Hippocampal formation (tissue), 2 donors: ENCODE results near the gene NR1H3.
"Not testable (repeated sequence)": the region's sequence is repeated elsewhere in the genome, so short reads cannot be mapped to it uniquely, and the experiment has no call there.

Source experiments
- DNase-seq, 2 donors: peaks; one replicate each; lab custom pipeline; 2025; lab: John Stamatoyannopoulos, UW

NR1H3 gene

DNA sequence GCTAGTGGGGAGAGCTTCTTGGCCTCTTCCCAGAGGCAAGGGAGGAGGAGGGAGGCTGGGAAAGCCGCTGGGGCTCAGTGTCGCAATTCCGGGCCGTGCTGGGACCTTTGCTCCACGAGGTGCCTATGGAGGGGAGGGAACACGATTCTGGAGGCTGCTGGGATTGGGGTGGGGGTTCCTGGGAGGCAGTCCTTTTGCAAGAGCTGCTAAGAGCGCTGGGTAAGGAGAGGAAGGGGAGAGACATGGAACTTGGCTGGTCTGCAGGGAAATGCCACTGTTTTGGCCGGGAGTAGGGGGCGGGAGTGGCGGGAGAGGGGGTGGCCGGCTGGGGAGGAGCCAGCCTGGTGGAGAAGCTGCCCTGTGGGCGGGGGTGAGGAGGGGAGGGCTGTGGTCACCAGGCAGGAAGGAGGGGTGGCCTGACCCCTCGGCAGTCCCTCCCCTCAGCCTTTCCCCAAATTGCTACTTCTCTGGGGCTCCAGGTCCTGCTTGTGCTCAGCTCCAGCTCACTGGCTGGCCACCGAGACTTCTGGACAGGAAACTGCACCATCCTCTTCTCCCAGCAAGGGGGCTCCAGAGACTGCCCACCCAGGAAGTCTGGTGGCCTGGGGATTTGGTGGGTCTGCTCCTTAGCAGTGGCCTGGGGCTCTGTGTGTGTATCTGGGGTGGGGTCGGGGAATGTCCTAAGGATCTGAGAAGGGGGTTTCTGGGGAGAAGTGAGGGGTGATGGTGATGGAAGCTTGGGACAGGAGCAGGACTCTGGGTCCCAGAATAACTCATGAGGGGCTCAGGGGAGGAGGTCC is at the start of gene NR1H3:
Gene NR1H3 (plus strand): TSS at position 480 of the 800 bp plus-strand sequence. CDS start 1,221 bp downstream, outside the sequence.
- DNase-seq, result peak in 1 of 2 donors; percentile 27

DNA sequence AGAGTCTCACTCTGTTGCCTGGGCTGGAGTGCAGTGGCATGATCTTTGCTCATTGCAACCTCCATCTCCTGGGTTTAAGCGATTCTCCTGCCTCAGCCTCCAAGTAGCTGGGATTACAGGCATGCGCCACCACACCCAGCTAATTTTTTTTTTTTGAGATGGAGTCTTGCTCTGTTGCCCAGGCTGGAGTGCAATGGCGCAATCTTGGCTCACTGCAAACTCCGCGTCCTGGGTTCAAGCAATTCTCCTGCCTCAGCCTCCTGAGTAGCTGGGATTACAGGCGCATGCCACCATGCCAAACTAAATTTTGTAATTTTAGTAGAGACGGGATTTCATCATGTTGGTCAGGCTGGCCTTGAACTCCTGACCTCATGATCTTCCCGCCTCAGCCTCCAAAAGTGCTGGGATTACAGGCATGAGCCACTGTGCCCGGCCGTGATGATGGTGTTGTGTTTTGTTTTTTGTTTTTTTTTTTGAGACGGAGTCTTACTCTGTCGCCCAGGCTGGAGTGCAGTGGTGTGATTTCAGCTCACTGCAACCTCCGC is 49.7 kb upstream of the NR1H3 start:
- not testable (repeated sequence) for DNase-seq

DNA sequence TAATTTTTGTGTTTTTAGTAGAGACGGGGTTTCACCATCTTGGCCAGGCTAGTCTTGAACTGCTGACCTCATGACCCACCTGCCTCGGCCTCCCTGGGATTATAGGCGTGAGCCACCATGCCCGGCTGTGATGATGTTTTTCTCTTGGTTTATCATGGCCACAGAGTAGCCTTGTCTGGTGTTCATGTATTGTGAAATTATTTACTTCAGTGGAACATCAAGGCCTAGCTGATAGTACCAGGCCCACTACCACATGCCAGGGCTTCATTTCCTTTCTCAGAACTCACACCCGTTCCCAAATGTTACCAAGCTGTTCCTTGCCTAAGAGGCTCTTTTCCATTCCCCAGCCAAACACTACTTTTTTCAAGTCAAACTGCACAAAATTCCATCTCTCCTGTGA is 49.2 kb upstream of the NR1H3 start:
- DNase-seq, result no peak

DNA sequence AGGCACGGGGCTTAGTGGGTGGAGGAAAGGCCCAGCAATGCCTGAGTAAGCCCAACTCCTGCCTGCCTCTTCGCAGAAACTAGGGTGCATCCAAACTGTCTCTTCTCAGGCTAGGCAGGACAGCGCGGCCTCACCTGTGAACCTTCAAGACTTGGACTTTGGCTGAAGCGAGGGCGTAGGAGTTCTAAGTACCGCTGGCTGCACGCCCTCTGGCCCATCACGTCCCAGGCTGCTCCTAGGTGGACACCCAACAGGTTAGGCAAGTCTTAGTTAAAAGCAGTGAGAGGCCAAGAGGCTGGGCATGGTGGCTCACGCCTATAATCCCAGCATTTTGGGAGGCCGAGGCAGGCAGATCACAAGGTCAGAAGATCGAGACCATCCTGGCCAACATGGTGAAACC is 44.9 kb upstream of the NR1H3 start:
- DNase-seq, result no peak

DNA sequence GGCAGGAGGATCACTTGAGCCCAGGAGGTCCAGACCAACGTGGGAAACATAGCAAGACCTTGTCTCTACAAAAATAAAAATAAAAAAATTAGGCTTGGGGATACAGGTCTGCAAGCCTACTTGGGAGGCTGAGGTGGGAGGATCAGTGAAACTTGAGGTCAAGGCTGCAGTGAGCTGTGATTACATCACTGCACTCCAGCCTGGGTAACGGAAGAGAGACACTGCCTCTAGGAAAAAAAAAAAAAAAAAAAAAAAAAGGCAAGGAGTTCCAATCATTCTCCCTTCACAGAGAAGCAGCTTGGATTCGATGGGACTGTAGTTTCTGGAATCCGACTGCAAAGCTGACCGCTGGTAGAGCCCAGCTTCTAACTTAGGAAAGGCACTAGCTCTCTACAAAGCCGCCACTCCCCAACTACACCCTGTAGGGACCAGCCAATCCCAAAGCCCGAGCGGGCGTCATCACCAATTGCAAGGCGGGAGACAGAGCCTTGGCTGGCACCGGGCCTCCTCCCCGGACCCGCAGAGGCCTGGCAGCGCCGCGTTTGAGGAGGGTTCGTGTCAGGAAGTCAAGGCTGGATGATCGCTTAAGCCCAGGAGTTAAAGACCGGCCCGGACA is 43.7 kb upstream of the NR1H3 start:
- DNase-seq, result peak; percentile 93 to 95

DNA sequence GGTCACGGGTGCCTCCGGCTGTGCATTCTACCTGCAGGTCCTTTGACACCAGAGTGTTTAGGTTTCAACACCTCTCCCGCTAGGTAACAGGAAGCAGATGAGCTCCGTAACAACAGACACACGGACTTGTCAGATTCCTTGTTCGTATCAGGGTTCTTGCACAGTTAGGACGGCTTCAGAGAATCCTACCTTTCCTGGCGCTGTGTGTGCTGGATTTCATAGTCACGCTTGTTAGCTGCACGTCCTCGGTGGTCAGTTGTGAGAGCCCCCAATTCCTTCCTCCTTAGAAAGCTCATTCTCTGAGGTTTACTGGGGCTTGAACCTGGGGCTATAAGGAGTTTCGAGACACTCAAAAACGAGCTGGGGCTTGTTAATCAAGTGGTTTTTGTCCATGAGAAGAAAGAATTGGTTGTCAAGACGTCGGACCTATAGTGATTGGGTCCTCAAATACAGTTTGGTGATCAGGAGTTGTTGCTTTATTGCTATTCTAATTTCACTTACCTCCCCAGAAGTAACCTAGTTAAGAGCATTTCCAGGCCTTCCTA is 42.4 kb upstream of the NR1H3 start:
- no peak for DNase-seq

DNA sequence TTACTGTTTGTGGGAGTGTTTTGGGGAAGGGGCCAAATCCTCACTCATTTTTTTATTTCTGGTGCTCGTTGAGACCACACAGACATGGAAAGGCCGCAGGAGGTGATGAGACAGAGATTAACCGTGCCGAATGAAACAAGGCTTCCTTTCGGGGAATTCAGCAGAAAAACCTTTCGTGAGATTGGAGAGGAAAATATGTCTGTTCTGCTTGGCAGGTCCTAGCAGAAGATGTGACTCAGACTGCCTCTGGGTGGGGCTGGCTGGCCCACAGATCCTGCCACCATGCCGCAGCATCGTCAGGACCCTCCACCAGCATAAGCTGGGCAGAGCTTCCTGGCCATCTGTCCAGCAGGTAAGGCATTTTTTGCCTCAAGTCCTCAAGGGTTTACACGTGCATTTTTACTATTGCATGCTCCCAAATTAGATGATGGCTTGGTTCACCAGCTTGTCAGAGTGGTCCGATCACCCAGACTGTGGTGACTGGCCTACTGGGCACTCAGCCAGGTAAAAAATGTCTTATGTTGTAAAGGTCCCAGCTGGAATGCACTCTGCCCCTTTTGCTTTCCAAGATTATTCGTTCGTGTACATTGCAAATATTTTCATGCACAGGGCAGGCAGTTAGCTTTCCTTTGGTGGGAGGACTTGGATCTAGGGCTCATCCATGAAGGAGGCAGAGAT is 41.5 kb upstream of the NR1H3 start:
- DNase-seq, result peak in 1 of 2 donors; percentile 10

DNA sequence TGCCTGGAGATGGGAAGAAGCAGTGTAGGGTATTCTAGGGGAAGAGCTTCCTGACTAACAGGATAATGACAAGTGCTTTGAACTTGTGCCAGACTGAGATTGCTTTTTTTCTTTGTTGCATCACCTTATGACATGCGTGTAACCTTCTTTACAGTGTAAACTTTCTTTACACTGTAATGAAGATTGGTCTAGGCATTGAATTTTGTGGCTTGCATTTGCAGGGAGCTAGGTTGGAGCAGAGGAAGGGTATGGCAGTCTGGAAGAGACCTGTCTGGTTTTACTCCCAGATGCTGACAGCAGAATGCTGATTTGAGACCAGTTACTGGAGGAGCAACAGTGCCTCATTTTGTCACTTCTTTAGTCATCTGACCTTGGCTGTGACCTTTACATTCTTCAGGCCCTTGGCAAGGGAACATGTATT is 37.4 kb upstream of the NR1H3 start:
- DNase-seq, result no peak

DNA sequence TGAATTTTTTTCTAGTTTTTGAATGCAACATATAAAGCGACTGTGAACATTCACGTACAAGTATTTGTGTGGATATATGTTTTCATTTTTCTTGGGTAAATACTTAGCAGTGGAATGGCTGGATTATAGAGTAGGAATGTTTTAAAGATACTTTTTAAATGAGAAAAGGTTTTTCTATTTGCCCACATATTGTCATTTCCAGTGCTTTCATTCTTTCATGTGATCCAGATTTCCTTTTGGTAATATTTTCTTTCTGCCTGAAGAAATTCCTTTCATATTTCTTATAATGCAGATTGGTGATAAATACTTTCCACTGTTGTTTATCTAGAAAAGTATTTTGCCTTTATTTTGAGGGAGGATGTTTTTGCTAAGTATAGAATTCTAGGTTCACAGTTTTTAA is 35.1 kb upstream of the NR1H3 start:
- DNase-seq, result no peak

DNA sequence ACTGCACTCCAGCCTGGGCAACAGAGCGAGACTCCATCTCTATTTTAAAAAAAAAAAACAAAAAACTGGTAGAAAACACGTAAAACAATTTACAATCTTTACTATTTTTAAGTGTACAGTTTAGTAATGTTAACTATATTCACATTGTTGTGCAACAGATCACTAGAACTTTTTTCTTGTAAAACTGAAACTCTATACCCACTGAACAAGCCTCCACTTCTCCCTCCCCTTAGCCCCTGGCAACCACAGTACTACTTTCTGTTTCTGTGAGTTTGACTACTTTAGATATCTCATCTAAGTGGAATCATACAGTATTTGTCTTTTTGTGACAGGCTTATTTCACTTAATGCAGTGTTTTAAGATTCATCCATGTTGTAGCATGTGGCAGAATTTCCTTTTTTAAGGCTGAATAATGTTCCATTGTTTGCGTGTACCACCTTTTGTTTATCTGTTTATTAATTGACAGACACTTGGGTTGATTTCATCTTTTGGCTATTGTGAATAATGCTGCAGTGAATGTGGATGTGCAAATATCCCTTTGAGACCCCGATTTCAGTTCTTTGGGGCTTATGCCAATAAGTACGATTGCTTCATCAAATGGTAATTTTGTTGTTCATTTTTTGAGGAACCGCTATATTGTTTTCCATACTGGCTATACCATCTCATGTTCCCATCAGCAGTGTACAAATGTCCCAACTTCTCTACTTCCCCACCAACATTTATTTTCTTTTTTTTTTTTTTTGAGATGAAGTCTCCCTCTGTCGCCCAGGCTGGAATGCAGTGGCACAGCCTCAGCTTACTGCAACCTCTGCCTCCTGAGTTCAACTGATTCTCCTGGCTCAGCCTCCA is 32.0 kb upstream of the NR1H3 start:
- DNase-seq, result no peak

DNA sequence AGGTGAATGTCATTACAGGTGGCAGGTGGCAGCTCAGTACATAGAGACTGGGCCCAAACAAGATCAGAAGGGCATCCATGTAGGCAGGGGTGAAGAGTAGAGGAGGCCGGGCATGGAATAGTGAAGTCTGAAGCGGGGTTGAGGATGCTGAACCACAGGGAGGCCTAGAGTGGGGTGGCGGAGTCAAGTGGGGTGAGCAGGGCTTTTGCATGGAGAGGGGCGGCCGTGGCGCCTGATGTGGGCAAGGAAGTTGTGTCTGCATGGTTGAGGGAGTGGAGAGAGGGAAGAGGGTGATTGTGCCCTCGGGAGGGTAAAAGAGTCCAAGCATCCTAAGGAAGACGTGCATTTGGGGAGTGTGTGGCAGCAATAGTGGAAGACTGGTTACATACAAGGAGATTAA is 28.6 kb upstream of the NR1H3 start:
- DNase-seq, result no peak

DNA sequence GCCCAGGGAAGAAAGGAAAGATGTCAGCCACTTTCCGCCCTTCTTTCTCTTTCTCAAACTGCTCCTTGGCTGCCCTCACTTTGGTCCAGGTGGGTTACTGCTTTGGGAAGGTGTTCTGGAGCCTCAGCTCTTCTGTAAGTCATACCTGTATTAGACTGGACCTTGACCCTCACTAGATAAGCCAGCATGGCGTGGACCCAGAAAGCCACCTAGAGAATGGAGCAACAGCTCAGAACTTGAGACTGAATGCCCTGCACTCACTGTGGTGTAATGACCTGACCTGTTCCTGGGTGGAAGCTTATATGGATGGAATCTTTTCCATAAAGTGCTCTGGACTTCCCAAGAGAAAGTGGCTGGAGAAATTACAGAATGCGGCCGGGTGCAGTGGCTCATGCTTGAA is 24.7 kb upstream of the NR1H3 start:
- DNase-seq, result no peak

DNA sequence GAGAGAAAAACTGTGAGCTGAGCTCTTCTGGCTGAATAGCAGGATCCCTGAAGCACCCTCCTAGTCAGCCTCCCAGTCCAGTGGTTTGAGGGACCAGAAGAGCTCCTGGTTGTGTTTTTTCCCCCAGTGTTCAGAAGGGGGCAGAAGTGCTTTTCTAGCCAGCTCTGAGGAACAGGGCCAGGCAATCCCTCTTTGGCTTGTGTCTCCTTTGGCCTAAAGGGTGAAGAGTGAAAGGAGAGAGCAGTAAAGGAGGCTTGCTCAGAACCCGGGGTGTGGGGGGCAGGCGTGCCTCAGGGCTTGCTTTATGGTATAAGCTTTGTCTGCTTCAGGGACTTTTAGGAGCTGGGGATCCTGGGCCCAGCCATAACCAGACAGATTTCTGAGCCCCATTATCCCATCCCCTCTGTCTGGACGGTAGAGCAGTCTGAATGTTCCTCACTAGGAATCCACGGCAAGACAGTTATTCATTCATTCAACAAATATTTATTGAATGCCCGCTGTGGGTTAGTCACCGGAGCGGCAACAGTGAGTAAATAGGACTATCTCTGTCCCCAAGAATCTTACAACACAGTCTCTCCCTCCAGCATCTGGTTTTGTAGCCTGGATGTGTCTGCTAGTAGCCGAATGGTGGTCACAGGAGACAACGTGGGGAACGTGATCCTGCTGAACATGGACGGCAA is 23.7 kb upstream of the NR1H3 start:
- no peak for DNase-seq

DNA sequence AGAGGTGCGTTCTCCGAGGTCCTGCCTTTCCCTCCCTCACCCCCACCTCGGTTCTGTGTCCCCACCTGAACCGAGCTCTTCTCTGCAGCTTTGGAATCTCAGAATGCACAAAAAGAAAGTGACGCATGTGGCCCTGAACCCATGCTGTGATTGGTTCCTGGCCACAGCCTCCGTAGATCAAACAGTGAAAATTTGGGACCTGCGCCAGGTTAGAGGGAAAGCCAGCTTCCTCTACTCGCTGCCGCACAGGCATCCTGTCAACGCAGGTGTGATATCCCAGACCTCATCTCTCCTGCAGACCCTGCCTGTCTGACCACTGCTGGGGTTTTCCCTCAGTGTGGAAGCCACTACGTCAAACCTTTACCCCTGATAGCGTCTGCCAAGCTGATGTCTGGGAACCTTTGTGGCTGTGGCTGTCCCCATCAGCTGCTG is 23.1 kb upstream of the NR1H3 start:
- DNase-seq, result no peak

DNA sequence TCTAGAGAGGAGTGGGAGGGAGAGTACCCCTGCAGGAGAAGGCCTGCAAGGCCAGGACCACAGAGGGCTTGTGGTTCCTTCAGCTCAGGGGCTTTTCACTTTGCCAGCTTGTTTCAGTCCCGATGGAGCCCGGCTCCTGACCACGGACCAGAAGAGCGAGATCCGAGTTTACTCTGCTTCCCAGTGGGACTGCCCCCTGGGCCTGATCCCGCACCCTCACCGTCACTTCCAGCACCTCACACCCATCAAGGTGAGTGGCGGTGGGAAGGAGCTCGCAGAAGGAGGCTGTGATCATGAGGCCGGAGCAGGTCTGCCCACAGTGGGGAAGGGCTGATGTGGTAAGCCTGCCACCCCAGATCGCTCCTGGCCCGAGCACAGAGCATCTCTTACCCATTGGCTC is 22.6 kb upstream of the NR1H3 start:
- no peak for DNase-seq

DNA sequence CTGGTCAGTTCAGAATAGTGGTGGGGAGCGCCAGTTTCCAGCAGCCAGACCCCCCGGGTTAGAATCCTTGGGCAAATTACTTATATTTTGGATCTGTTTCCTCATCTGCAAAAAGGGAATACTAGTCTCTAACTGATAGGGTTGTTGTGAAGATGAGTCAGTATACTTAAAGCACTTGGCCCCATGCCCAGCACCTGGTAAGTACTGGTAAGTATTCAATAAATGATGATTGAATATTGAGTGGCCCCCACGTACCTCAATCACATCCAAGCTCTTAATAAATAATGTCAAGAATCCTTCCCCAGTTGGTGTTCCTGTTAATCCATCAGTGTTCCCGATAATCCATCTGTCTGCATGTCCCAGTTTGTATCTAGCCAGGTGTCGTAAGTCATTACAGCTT is 21.3 kb upstream of the NR1H3 start:
- no peak for DNase-seq

DNA sequence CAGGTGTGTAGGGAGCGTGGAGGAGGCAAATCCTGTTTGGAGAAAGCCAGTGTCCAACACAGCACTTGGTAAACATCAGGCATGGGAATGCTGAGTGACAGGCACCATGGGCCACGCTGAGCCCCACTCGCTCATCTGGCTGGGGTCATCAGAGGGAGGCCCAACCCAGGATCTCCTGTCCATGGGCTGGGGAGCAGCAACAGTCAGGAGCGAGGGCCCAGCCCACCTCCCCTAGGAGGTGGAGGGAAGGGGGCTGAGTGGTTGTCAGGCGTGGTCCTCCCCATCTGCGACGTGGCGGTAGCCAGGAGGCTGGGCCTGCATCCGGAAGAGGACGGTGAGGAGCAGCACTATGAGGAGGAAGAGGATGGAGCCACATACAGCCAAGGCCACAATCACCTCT is 17.9 kb upstream of the NR1H3 start:
- no peak for DNase-seq

DNA sequence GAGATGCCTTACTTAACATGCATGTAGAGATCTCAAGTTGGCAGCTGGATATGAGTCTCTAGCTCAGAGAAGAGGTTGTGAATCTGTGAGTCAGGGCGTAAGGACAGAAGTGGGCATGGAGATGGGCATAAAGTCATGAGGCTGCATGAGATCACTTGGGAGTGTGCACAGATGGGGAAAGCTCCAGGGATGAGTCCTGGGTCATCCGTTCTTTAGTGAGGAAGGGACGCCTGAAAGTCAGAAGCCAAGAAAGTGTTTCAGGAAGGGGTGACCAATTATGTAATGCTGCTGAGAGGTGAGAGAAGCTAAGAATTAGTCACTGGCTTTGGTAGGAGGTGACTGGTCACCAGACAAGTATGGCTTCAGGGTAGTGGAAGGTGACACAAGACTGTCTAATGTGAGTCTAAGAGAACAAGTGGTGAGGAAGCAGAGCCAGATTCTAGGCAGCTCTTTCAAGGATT is 15.9 kb upstream of the NR1H3 start:
- DNase-seq, result no peak

DNA sequence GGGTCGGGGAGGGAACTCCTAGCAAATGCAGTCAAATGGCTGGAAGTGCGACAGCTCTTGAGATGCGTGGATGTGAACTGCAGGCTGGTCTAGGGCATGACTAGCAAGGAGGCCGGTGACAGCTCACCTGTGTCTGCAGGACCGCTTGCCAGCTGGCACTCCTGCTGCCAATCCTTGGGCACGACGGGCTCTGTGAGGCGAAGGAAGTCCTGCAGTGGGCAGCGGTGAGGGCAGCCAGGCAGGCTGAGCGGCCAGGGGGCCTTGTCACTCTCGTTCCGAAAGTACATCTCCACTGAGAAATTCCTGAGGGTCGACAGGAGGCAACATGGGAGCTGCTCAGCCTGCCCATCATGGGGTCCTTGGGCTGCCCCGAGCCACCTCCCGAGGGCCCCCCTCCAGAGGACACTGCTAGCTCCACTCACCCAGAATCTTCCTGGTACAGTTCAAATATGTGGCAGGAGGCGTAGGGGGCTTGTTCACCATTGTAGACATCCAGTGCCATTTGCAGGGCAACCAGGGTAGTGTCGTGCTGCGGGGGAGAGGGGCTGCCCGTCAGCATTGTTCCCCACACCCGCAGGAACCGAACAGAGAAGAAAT is 15.1 kb upstream of the NR1H3 start:
- DNase-seq, result no peak

DNA sequence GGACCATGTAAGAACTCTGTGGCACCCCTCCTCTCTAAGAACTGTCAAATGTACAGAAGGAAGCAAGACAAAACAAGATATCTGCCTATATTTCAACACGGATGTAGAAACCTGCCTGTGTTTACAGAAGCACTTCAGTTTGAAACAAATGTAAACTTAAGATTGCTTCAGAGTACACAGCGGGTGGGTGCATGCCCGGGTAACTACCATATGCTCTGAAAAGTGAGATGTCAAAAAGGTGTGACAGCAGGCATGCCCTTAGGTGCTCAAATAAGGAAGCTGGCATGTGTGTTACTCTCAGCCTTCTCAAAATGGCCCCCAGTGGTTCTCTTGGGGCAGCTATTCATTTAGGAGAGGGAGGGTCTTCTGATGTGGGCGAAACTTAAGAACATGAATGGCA is 14.3 kb upstream of the NR1H3 start:
- DNase-seq, result no peak
